Heart left ventricle (tissue), 16 donors: ENCODE data around the gene MAST1. TPM values are rescaled to one million over a fixed set of nuclear protein-coding genes. Genes with fewer than 3 reads are reported as not detected.

ENCODE experiments used
- ATAC-seq, 4 donors: fragments of 200-7000 bp; cut with Tn5 transposase; one replicate each; pipeline ENCODE4 v1.9.1; 2020 to 2022; ENCODE audit warnings: moderate library complexity in 4 of 4, mild to moderate bottlenecking in 3 of 4, moderate number of reproducible peaks in 1 of 4
- DNase-seq, 5 donors: peaks; one replicate each; pipeline ENCODE4 v3.0.0-alpha.2; 2020
- H3K27ac ChIP-seq, 12 donors: fragments of 200-600 bp; sonication (generic) in 4 of 12; one replicate each; pipeline versions ENCODE4 v1.5.0 to v1.8.0; 2016 to 2022; ENCODE audit warnings: mild to moderate bottlenecking in 2 of 12
- H3K27me3 ChIP-seq, 9 donors: fragments of 200-600 bp; sonication (generic) in 2 of 9; one replicate each; pipeline versions ENCODE4 v1.5.1 to v1.8.0; 2016 to 2022; ENCODE audit warnings: mild to moderate bottlenecking in 3 of 9
- H3K36me3 ChIP-seq, 9 donors: fragments of 200-600 bp; sonication (generic) in 2 of 9; one replicate each; pipeline versions ENCODE4 v1.5.0 to v1.8.0; 2018 to 2022; ENCODE audit warnings: mild to moderate bottlenecking in 2 of 9
- H3K4me1 ChIP-seq, 12 donors: fragments of 200-600 bp; sonication (generic) in 4 of 12; one replicate each; pipeline versions ENCODE4 v1.5.0 to v1.8.0; 2016 to 2022; ENCODE audit warnings: mild to moderate bottlenecking in 3 of 12
- H3K4me3 ChIP-seq, 12 donors: fragments of 200-600 bp; sonication (generic) in 4 of 12; one replicate each; pipeline versions ENCODE4 v1.5.0 to v1.8.0; 2017 to 2022; ENCODE audit warnings: mild to moderate bottlenecking in 9 of 12, moderate library complexity in 4 of 12
- H3K9me3 ChIP-seq, 12 donors: fragments of 200-600 bp; sonication (generic) in 4 of 12; one replicate each; pipeline versions ENCODE4 v1.5.0 to v1.8.0; 2016 to 2022; ENCODE audit warnings: mild to moderate bottlenecking in 1 of 12
- POLR2A ChIP-seq, 2 donors: fragments of 450-650 bp; IDR thresholded peaks; one replicate each; pipeline ENCODE4 v1.6.1; 2017; ENCODE audit warnings: antibody characterized with exemption in 2 of 2, mild to moderate bottlenecking in 2 of 2, moderate library complexity in 2 of 2
- WGBS, 4 donors: extraction: QIAGEN DNeasy Blood & Tissue Kit in 2 of 4; methylation state at CpG; one replicate each; pipeline versions ENCODE4 v1.1.5 to v1.1.7; 2013 to 2018; 5-methylcytosine and 5-hydroxymethylcytosine counted together
- intact Hi-C, 10 donors: fragments of 100-400 bp; cut with DNase I; formaldehyde crosslinking; loops; one replicate each; pipeline versions ENCODE4 v1.11.1 to v1.14.2; 2022
- polyA plus RNA-seq, 2 donors: library from polyadenylated mRNA; stranded (reverse); fragments of 200-250 nt; gene quantifications; one replicate each; pipeline ENCODE4 v1.2.3, GENCODE V29; 2013
- total RNA-seq, 9 donors: library from RNA; depleted of rRNA in 2 of 9; stranded (reverse); fragments of >200 nt in 2 of 9; fragmentation: NEBNext Ultra II Directional in 3 of 9; extraction: Animal tissue kit (Norgen Biotek cat#: 25700) in 3 of 9; gene quantifications; one replicate each; pipeline versions ENCODE4 v1.1.0 to v1.2.4, GENCODE V29; 2016 to 2023
- TF ChIP-seq, protein P1 (sequence below), 12 donors: fragments of 200-600 bp; sonication (generic) in 4 of 12; IDR thresholded peaks; one replicate each; pipeline versions ENCODE4 v1.5.0 to v1.8.0; 2018 to 2022; ENCODE audit warnings: antibody characterized with exemption in 12 of 12, mild to moderate bottlenecking in 5 of 12
- donor health status: ischemic (EF 13 %, LVEDD 7.1; RV severe dilation, severe dysfunction).
- donor health status: healthy with polysubstance abuse.
- donor health status: DM: no; HTN: yes; CAD: no.
- donor health status: DM: no; HTN: no; CAD: no.
- donor health status: ischemic (EF 25% LVEDD 6.9; RV normal size, moderate dysfunction).
- donor health status: ischemic (EF 25% LVEDD 5.7; RV mildly dilated, moderate dysfunction).
- donor health status: healthy.
- donor health status: DM: yes; HTN: yes; CAD: no.
- donor health status: ischemic (EF 35%, LVEDD 5.7; RV mildly dilated, moderate dysfunction).
- donor health status: nonischemic (EF 11% LVEDD 7.7; RV severe dilation, severe dysfunction).
- donor health status: DM: yes; HTN: yes; CAD: no.
- donor health status: PGD.
- donor health status: ischemic (EF 29% LVEDD 5.4; RV normal size, mild dysfunction).
- donor health status: nonischemic (EF 23%, LVEDD 6.1; RV moderate dilation, normal function).

MAST1 gene
- total and polyA plus RNA-seq, 11 donors = 0.15 to 1.7 (median 0.31) TPM; not detected in 3

DNA sequence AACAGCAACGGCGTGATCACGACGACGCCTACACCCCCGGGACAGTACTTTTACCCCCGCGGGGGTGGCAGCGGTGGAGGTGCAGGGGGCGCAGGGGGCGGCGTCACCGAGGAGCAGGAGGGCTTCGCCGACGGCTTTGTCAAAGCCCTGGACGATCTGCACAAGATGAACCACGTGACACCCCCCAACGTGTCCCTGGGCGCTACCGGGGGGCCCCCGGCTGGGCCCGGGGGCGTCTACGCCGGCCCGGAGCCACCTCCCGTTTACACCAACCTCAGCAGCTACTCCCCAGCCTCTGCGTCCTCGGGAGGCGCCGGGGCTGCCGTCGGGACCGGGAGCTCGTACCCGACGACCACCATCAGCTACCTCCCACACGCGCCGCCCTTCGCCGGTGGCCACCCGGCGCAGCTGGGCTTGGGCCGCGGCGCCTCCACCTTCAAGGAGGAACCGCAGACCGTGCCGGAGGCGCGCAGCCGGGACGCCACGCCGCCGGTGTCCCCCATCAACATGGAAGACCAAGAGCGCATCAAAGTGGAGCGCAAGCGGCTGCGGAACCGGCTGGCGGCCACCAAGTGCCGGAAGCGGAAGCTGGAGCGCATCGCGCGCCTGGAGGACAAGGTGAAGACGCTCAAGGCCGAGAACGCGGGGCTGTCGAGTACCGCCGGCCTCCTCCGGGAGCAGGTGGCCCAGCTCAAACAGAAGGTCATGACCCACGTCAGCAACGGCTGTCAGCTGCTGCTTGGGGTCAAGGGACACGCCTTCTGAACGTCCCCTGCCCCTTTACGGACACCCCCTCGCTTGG lies 46.1 kb upstream of the MAST1 start:
- intact Hi-C loops = loop anchor here in 1 of 10 donors (2.0 kb wide), 1 partner anchor 13 kb away; no protein-coding TSS in a partner anchor
- ATAC-seq (no peak), DNase-seq (peak; percentile 63 to 87 (median 75))
- Histone ChIP-seq H3K9me3 (no peaks in the 10 kb centered on the region), H3K4me3 (peak overlapping the region; percentile 43 to 99 (median 84)), H3K36me3 (peaks cover 0 to 12% (median 5%) of the 10 kb centered on the region in 9 donors), H3K27me3 (no peaks in the 10 kb centered on the region), H3K27ac (peak overlapping the region; percentile 95 to 100 (median 99)), H3K4me1 (peaks cover 3 to 62% (median 42%) of the 10 kb centered on the region in 12 donors)
- WGBS, 4 donors = 0% methylated on average over 35 to 84 of the region's 84 CpGs
- TF ChIP-seq, protein P1, sequence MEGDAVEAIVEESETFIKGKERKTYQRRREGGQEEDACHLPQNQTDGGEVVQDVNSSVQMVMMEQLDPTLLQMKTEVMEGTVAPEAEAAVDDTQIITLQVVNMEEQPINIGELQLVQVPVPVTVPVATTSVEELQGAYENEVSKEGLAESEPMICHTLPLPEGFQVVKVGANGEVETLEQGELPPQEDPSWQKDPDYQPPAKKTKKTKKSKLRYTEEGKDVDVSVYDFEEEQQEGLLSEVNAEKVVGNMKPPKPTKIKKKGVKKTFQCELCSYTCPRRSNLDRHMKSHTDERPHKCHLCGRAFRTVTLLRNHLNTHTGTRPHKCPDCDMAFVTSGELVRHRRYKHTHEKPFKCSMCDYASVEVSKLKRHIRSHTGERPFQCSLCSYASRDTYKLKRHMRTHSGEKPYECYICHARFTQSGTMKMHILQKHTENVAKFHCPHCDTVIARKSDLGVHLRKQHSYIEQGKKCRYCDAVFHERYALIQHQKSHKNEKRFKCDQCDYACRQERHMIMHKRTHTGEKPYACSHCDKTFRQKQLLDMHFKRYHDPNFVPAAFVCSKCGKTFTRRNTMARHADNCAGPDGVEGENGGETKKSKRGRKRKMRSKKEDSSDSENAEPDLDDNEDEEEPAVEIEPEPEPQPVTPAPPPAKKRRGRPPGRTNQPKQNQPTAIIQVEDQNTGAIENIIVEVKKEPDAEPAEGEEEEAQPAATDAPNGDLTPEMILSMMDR (IDR thresholded peaks at IDR 0.05) = no peak
- TF ChIP-seq POLR2A (IDR thresholded peaks at IDR 0.05) = peak in 1 of 2 donors; percentile 16

DNA sequence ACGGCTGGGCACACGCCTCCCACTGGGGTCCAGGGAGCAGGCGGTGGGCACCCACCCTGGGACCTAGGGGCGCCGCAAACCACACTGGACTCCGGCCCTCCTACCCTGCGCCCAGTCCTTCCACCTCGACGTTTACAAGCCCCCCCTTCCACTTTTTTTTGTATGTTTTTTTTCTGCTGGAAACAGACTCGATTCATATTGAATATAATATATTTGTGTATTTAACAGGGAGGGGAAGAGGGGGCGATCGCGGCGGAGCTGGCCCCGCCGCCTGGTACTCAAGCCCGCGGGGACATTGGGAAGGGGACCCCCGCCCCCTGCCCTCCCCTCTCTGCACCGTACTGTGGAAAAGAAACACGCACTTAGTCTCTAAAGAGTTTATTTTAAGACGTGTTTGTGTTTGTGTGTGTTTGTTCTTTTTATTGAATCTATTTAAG lies 45.4 kb upstream of the MAST1 start:
- H3K27ac ChIP-seq = peak overlapping the region; percentile 95 to 100 (median 99)
- no peak for TF ChIP-seq POLR2A (IDR thresholded peaks at IDR 0.05)
- TF ChIP-seq, protein P1 (IDR thresholded peaks at IDR 0.05) = no peak
- peaks cover 3 to 56% (median 38%) of the 10 kb centered on the region in 12 donors for H3K4me1 ChIP-seq
- ATAC-seq = no peak
- H3K27me3 ChIP-seq = no peaks in the 10 kb centered on the region
- H3K36me3 ChIP-seq = peaks cover 0 to 12% (median 8%) of the 10 kb centered on the region in 9 donors
- peak overlapping the region; percentile 43 to 99 (median 84) for H3K4me3 ChIP-seq
- no peak for DNase-seq
- WGBS, 4 donors = 0 to 1% (median 0%) methylated on average over 22 of the region's 22 CpGs
- intact Hi-C loops = loop anchor here in 1 of 10 donors (2.0 kb wide), 1 partner anchor 14 kb away; no protein-coding TSS in a partner anchor
- H3K9me3 ChIP-seq = no peaks in the 10 kb centered on the region

DNA sequence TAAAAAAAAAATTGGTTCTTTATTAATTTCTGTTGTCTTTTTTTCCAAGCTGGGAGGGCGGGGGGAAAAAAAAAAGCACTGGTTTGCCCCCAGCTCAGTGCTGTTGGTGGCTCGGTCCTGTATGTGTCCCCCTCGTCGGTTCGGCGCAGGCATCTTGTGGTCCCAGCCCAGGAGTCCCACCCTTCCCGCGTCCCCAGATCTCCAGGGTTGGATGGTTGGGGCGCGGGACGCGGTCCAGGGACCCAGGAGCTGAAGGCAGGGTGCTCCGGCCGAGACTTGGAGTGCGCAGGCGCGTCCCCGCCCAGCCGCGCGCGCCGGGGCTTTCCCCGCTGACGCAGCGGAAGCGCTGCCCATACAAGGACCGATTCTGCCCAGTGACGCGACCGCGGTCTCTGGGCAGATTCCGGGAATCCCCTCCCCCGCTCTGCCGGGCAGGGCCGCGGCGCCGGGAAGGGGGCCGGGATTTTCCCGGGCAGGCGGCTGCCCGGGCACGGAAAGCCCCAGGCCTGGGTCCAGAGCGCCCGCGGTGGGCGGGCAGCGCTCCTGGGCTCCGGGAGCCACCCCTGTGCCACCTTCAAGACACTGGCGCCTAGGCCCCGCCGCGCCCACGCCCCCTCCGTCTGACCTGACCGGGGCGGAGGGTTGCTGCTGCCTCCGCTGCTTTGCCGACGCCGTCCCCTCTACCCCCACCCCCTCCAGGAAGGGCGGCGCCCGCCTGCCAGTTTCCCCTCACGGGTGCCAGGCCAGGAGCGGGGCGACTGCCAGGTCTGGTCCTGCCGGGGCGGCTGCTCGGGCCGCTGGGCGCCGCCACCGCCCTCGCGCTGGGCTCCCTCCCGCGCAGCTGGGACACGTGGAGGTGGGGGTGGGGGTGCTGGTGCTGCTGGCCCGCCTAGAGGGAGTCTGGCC lies 44.8 kb upstream of the MAST1 start:
- peak; percentile 94 to 97 (median 95) for DNase-seq
- ATAC-seq = peak; percentile 35 to 54 (median 45)
- TF ChIP-seq, protein P1 (IDR thresholded peaks at IDR 0.05) = peak in 3 of 12 donors; percentile 16 to 25 (median 23)
- TF ChIP-seq POLR2A (IDR thresholded peaks at IDR 0.05) = peak in 1 of 2 donors; percentile 78
- H3K9me3 ChIP-seq = no peaks in the 10 kb centered on the region
- peaks cover 3 to 49% (median 31%) of the 10 kb centered on the region in 12 donors for H3K4me1 ChIP-seq
- H3K36me3 ChIP-seq = peaks cover 0 to 19% (median 12%) of the 10 kb centered on the region in 9 donors
- no peaks in the 10 kb centered on the region for H3K27me3 ChIP-seq
- intact Hi-C loops = loop anchor here in 3 of 10 donors (2.0 kb wide), 2 partner anchors 15 to 17 kb away; no protein-coding TSS in a partner anchor
- peak overlapping the region; percentile 95 to 100 (median 99) for H3K27ac ChIP-seq
- WGBS, 4 donors = 0 to 1% (median 0%) methylated on average over 25 to 81 of the region's 81 CpGs
- peak overlapping the region; percentile 43 to 99 (median 84) for H3K4me3 ChIP-seq
